Activated T-cell treated with anti-CD3 and anti-CD28 coated beads, Interleukin-2, amount 50 U/mL, for 4 hours (primary cell): ENCODE results near the gene RALGDS. TPM values are rescaled to one million over a fixed set of nuclear protein-coding genes. Genes with fewer than 3 reads are reported as not detected.
"Not testable (repeated sequence)": the region's sequence is repeated elsewhere in the genome, so short reads cannot be mapped to it uniquely, and the experiment has no call there.

Source experiments
- ATAC-seq, 2 donors: fragments of 200-7000 bp; cut with Tn5 transposase; one replicate each; pipeline ENCODE4 v1.10.0; 2021
- DNase-seq: peaks from one replicate; pipeline ENCODE4 v3.0.0-alpha.2; 2020
- H3K27me3 Mint-ChIP-seq: one replicate; pipeline ENCODE4 v1.8.0; 2021; ENCODE audit warnings: low read depth, mixed read lengths
- H3K36me3 Mint-ChIP-seq: one replicate; pipeline ENCODE4 v1.8.0; 2022; ENCODE audit warnings: mixed read lengths; ENCODE audit not compliant: insufficient read depth
- H3K4me1 Mint-ChIP-seq: one replicate; pipeline ENCODE4 v1.8.0; 2021; ENCODE audit warnings: low read depth, mixed read lengths
- H3K4me3 Mint-ChIP-seq: one replicate; pipeline ENCODE4 v1.8.0; 2021; ENCODE audit warnings: mild to moderate bottlenecking, moderate library complexity, mixed read lengths
- H3K9me3 Mint-ChIP-seq: one replicate; pipeline ENCODE4 v1.8.0; 2021; ENCODE audit warnings: mixed read lengths
- total RNA-seq, 3 donors: library from RNA; stranded (reverse); gene quantifications; one replicate each; pipeline ENCODE4 v1.2.1, GENCODE V29; 2021

RALGDS gene
- 10 to 100 TPM; 43.2 to 46.7 (median 45.2) TPM for total RNA-seq

DNA sequence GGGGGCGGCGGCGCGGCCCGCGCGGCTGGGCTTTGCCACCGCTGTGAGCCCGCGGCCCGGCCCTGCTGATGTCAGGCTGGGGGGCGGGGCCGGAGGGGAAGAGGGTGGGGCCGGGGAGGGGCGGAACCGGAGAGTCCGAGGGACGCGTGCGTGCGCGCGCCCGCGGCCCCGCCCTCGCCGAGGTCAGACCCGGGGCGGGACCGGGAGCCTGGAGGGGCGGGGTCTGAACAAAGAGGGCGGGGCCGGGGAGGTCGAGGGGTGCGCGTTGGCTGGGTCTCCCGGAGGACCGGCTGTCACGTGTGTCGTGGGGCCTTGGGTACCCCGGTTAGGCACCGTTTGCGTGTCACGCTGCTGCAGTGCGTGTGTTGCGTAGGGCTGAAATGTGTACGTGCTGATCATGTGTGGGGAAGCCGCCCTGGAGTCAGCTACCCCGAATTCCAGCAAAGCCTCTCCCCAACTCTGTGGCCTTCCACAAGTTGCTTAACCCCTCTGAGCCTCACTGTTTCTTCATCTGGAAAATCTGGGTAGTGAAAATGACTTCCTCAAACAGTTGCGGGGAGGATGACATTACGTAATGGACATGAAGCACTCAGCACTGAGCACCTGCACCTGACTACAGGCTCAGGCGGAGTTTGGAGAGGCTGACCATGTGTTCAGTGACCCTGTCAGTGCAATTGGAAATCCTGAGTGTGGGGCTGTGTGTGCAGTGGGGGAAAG, at the start of gene RALGDS:
Gene RALGDS (minus strand): TSS at position 43 of the 717 bp plus-strand sequence. CDS start 86 bp downstream, outside the sequence.
- H3K4me1 Mint-ChIP-seq, result peaks cover 71% of the 10 kb centered on the region

GRCh38 chr9:133170716-133171115, 49.7 kb upstream of the RALGDS start:
- no peaks in the 10 kb centered on the region for H3K36me3 Mint-ChIP-seq
- H3K9me3 Mint-ChIP-seq, result no peaks in the 10 kb centered on the region
- peaks cover 5% of the 10 kb centered on the region for H3K27me3 Mint-ChIP-seq
- no peaks in the 10 kb centered on the region for H3K4me1 Mint-ChIP-seq
- no peak overlapping the region for H3K4me3 Mint-ChIP-seq
- ATAC-seq, result no peak
- no peak for DNase-seq

More for the DNA sequence above, at the start of gene RALGDS:
- Mint-ChIP-seq H3K9me3 (no peaks in the 10 kb centered on the region), H3K4me3 (peak within 1 kb of the TSS; percentile 76), H3K36me3 (peaks cover 2% of the 10 kb centered on the region), H3K27me3 (no peaks in the 10 kb centered on the region)
- DNase-seq, result peak; percentile 90
- peak; percentile 88 to 90 for ATAC-seq

GRCh38 chr9:133169687-133170086, 48.6 kb upstream of the RALGDS start:
- DNase-seq, H3K27me3 Mint-ChIP-seq, ATAC-seq, H3K36me3 Mint-ChIP-seq, H3K9me3 Mint-ChIP-seq, H3K4me1 Mint-ChIP-seq, H3K4me3 Mint-ChIP-seq: not testable (repeated sequence)

DNA sequence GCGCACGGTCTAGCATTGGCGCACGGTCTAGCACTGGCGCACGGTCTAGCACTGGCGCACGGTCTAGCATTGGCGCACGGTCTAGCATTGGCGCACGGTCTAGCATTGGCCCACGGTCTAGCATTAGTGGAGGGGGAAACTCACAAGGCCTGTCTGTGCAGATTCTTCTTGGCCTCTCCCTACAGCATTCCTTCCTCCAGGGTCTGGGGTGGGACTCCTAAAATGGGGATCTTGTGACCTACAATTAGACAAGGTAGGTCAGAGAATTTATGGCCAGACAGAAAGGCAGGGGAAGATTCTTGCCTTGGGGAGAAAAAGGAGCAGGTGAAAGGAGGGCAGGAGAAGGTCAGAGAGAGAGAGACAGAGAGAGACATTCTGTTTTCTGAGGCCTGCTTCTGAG, 48.1 kb upstream of the RALGDS start:
- Mint-ChIP-seq H3K27me3 (no peaks in the 10 kb centered on the region), H3K4me3 (no peak overlapping the region), H3K4me1 (no peaks in the 10 kb centered on the region), H3K36me3 (no peaks in the 10 kb centered on the region), H3K9me3 (no peaks in the 10 kb centered on the region)
- no peak for DNase-seq
- no peak for ATAC-seq

GRCh38 chr9:133168432-133168831, 47.4 kb upstream of the RALGDS start:
- Mint-ChIP-seq H3K9me3 (no peaks in the 10 kb centered on the region), H3K27me3 (no peaks in the 10 kb centered on the region)
- no peak for ATAC-seq

GRCh38 chr9:133167769-133168168, 46.7 kb upstream of the RALGDS start:
- Mint-ChIP-seq H3K4me1 (no peaks in the 10 kb centered on the region), H3K27me3 (no peaks in the 10 kb centered on the region), H3K36me3 (no peaks in the 10 kb centered on the region), H3K4me3 (no peak overlapping the region), H3K9me3 (no peaks in the 10 kb centered on the region)
- DNase-seq, result no peak
- no peak for ATAC-seq

More at GRCh38 chr9:133168432-133168831, 47.4 kb upstream of the RALGDS start:
- no peak for DNase-seq
- no peaks in the 10 kb centered on the region for H3K36me3 Mint-ChIP-seq
- H3K4me3 Mint-ChIP-seq, result no peak overlapping the region
- H3K4me1 Mint-ChIP-seq, result no peaks in the 10 kb centered on the region

DNA sequence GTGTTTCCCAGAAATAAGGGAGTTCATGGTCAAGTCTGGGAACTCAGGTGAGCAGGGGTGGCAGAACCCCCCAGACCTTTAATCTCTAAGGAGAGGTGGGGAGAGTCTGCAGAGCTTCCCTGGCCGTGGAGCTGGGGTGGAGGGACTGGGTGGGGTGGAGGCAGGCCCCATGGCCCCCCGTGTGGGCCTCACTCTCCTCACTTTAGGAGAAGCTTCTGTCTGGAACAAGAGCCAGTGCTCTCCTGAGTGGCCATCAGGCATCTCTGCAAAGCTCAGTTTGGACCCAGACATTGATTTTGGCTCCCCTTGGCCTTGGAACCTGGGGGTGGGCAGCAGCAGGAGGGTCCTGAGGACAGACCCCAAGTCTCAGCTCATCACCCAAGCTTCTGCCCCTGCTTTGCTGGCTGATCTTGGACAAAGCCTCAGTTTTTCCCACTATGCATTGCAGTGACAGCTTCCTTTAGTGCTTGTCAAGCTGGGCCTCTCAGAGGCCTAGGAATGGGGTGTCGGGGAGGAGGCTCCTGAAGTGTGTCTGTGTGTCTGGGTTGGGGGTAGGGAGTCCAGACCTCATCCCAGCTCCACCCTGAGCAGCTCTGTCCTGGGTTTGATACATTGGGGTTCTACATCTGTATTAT, 46.2 kb upstream of the RALGDS start:
- H3K36me3 Mint-ChIP-seq, result no peaks in the 10 kb centered on the region
- ATAC-seq (no peak), DNase-seq (no peak)
- no peaks in the 10 kb centered on the region for H3K9me3 Mint-ChIP-seq
- no peak overlapping the region for H3K4me3 Mint-ChIP-seq
- no peaks in the 10 kb centered on the region for H3K4me1 Mint-ChIP-seq
- no peaks in the 10 kb centered on the region for H3K27me3 Mint-ChIP-seq

GRCh38 chr9:133166392-133166791, 45.4 kb upstream of the RALGDS start:
- Mint-ChIP-seq H3K4me1 (peaks cover 2% of the 10 kb centered on the region), H3K4me3 (no peak overlapping the region), H3K9me3 (no peaks in the 10 kb centered on the region), H3K36me3 (no peaks in the 10 kb centered on the region), H3K27me3 (peaks cover 2% of the 10 kb centered on the region)
- ATAC-seq, result no peak
- no peak for DNase-seq

GRCh38 chr9:133165452-133165730, 44.4 kb upstream of the RALGDS start:
- no peaks in the 10 kb centered on the region for H3K36me3 Mint-ChIP-seq
- DNase-seq (no peak), ATAC-seq (no peak)
- peaks cover 2% of the 10 kb centered on the region for H3K27me3 Mint-ChIP-seq
- no peaks in the 10 kb centered on the region for H3K9me3 Mint-ChIP-seq
- H3K4me3 Mint-ChIP-seq, result no peak overlapping the region
- peaks cover 5% of the 10 kb centered on the region for H3K4me1 Mint-ChIP-seq

GRCh38 chr9:133164191-133164590, 43.2 kb upstream of the RALGDS start:
- DNase-seq (no peak), ATAC-seq (no peak)
- H3K9me3 Mint-ChIP-seq, result no peaks in the 10 kb centered on the region
- H3K27me3 Mint-ChIP-seq, result peaks cover 2% of the 10 kb centered on the region
- H3K36me3 Mint-ChIP-seq, result peaks cover 2% of the 10 kb centered on the region
- H3K4me3 Mint-ChIP-seq, result peak overlapping the region; percentile 75
- H3K4me1 Mint-ChIP-seq, result peaks cover 5% of the 10 kb centered on the region

DNA sequence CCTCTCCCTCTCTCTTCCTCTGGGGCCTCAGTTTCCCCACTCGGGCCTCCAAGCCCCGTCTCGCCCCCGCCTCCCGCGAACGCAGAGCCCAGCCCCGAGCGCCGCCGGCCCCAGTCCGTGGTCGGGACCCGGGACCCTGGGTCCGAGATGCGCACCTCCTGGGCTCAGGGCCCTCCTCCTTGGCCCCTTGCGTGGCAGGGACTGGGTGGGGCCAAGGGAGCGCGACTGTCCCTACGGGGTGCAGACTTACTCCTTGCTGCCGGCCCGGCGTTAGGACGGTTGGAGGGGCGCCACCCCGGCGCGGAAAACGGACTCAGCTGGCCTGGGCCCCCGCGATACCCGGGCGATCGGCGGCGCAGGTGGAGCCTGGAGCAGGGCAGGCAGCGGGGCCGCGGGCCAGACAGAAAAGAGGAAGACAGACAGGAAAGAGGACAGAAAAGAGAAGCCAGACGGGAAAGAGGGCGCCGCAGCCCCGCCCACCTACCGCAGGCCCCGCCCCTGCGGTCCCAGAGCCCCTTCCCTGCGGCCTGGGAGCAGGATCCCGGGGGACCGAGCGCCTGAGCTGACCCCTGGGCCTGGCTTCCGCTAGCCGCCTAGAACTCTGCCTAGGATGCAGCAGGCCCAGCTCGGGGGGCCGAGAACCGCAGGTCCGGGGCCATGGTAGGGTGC, 42.6 kb upstream of the RALGDS start, which contains the start of gene GBGT1:
Gene GBGT1 (minus strand): TSS at position 411 of the 669 bp plus-strand sequence. CDS start 1,502 bp downstream, outside the sequence.
- peaks cover 2% of the 10 kb centered on the region for H3K27me3 Mint-ChIP-seq
- no peak for DNase-seq
- ATAC-seq, result peak; percentile 73 to 76
- H3K4me3 Mint-ChIP-seq, result peak within 1 kb of the TSS; percentile 75
- H3K36me3 Mint-ChIP-seq, result peaks cover 2% of the 10 kb centered on the region
- peaks cover 5% of the 10 kb centered on the region for H3K4me1 Mint-ChIP-seq
- H3K9me3 Mint-ChIP-seq, result no peaks in the 10 kb centered on the region

- H3K4me1 Mint-ChIP-seq, result peaks cover 5% of the 10 kb centered on the region
- H3K27me3 Mint-ChIP-seq, result peaks cover 2% of the 10 kb centered on the region
- peaks cover 2% of the 10 kb centered on the region for H3K36me3 Mint-ChIP-seq
- H3K9me3 Mint-ChIP-seq, result no peaks in the 10 kb centered on the region
- ATAC-seq (no peak), DNase-seq (no peak)
- no peak overlapping the region for H3K4me3 Mint-ChIP-seq
These were observed 41.9 kb upstream of the RALGDS start for GRCh38 chr9:133162861-133163503.

- no peak for ATAC-seq
- no peaks in the 10 kb centered on the region for H3K9me3 Mint-ChIP-seq
- peaks cover 2% of the 10 kb centered on the region for H3K27me3 Mint-ChIP-seq
- peaks cover 2% of the 10 kb centered on the region for H3K36me3 Mint-ChIP-seq
- DNase-seq, result no peak
- peak overlapping the region; percentile 14 for H3K4me3 Mint-ChIP-seq
- H3K4me1 Mint-ChIP-seq, result peaks cover 5% of the 10 kb centered on the region
These were observed 40.5 kb upstream of the RALGDS start for GRCh38 chr9:133161547-133161950.

GRCh38 chr9:133160742-133161546, 39.9 kb upstream of the RALGDS start:
- no peaks in the 10 kb centered on the region for H3K9me3 Mint-ChIP-seq
- peaks cover 5% of the 10 kb centered on the region for H3K4me1 Mint-ChIP-seq
- H3K27me3 Mint-ChIP-seq, result peaks cover 2% of the 10 kb centered on the region
- H3K4me3 Mint-ChIP-seq, result no peak overlapping the region
- peaks cover 2% of the 10 kb centered on the region for H3K36me3 Mint-ChIP-seq
- DNase-seq, result no peak
- ATAC-seq, result peak in 1 of 2 donors; percentile 53
